HCT116 (cell line): ENCODE measurements around the gene RWDD1. TPM values are rescaled to one million over a fixed set of nuclear protein-coding genes. Genes with fewer than 3 reads are reported as not detected.

Source experiments
- ATAC-seq: fragments of 200-7000 bp; cut with Tn5 transposase; 2 replicates; pipeline ENCODE4 v1.9.1; 2020; ENCODE audit warnings: mild to moderate bottlenecking, moderate library complexity
- BruUV-seq: library from RNA; stranded (reverse); fragments of 400-500 nt; replicated peaks from 2 replicates; lab custom pipeline; 2021; lab: Mats Ljungman, UMichigan
- CTCF ChIA-PET: fragments of 300-600 bp; sonication (Branson Sonifier 250); formaldehyde crosslinking; loops from one replicate; lab custom pipeline; 2021; ENCODE audit warnings: antibody characterized with exemption; lab: Charles Lee
- POLR2A ChIA-PET: fragments of 300-600, 350-600 bp; sonication (Branson Sonifier 250); formaldehyde crosslinking; loops from one replicate; lab custom pipeline; 2021; ENCODE audit warnings: antibody characterized with exemption; lab: Charles Lee
- RAD21 ChIA-PET, 2 experiments: fragments of 300-600 bp; sonication (Branson Sonifier 250); formaldehyde crosslinking; loops; one replicate each; lab custom pipeline; 2023; ENCODE audit warnings: low total read pairs in 2 of 2; ENCODE audit not compliant: uncharacterized antibody in 2 of 2, unreplicated experiment in 2 of 2, low non-redundant PET in 1 of 2; lab: Charles Lee
- DNase-seq: peaks from one replicate; pipeline ENCODE4 v3.0.0-alpha.2; 2010; ENCODE audit warnings: low read depth, low spot score
- H2AFZ ChIP-seq: fragments of 200-600 bp; shearing (Covaris generic), sonication (generic); 2 replicates; pipeline ENCODE4 v1.6.1; 2017; ENCODE audit warnings: low read depth, mixed run types, mixed read lengths, antibody characterized with exemption, low read length; ENCODE audit not compliant: poor library complexity, severe bottlenecking
- H3K27ac ChIP-seq: 2 replicates; pipeline ENCODE4 v1.5.1; 2012; ENCODE audit warnings: low read depth, low read length
- H3K27me3 ChIP-seq: fragments of 200-600 bp; sonication (generic); 2 replicates; pipeline ENCODE4 v1.6.1; 2016; ENCODE audit warnings: mixed run types, low read length, mixed read lengths; ENCODE audit not compliant: insufficient read depth
- H3K36me3 ChIP-seq, 2 experiments: fragments of 200-500 bp in 1 of 2; fragments of 200-600 bp in 1 of 2; sonication (Bioruptor generic) in 1 of 2; sonication (generic) in 1 of 2; 2 replicates each; pipeline versions ENCODE4 v1.5.1 to v1.6.1; 2014 to 2016; ENCODE audit warnings: low read length in 2 of 2, inconsistent platforms in 1 of 2, mixed read lengths in 1 of 2, mixed run types in 1 of 2; ENCODE audit not compliant: insufficient read depth in 2 of 2, control insufficient read depth in 1 of 2
- H3K4me1 ChIP-seq, 2 experiments: fragments of 200-600 bp in 1 of 2; sonication (generic) in 1 of 2; 2 replicates each; pipeline versions ENCODE4 v1.5.1 to v1.6.1; 2012 to 2017; ENCODE audit warnings: low read length in 2 of 2, inconsistent platforms in 1 of 2, mild to moderate bottlenecking in 1 of 2, mixed read lengths in 1 of 2, mixed run types in 1 of 2, moderate library complexity in 1 of 2; ENCODE audit not compliant: insufficient read depth in 2 of 2, control insufficient read depth in 1 of 2
- H3K4me2 ChIP-seq: fragments of 200-600 bp; sonication (generic); 2 replicates; pipeline ENCODE4 v1.6.1; 2017; ENCODE audit warnings: mixed run types, low read length, mixed read lengths
- H3K4me3 ChIP-seq, 2 experiments: fragments of 200-600 bp in 1 of 2; sonication (generic) in 1 of 2; replicated peaks in 1 of 2; 2 replicates each; pipeline ENCODE4 v1.5.1; 2011 to 2016; ENCODE audit warnings: low read length in 2 of 2, control low read depth in 1 of 2, low read depth in 1 of 2, mild to moderate bottlenecking in 1 of 2, mixed read lengths in 1 of 2, mixed run types in 1 of 2
- H3K79me2 ChIP-seq: fragments of 200-600 bp; sonication (generic); 2 replicates; pipeline ENCODE4 v1.6.1; 2017; ENCODE audit warnings: mild to moderate bottlenecking, mixed run types, low read length, moderate library complexity, mixed read lengths; ENCODE audit not compliant: insufficient read depth
- H3K9ac ChIP-seq: fragments of 200-600 bp; sonication (generic); 2 replicates; pipeline ENCODE4 v1.6.1; 2016; ENCODE audit warnings: low read length, mixed read lengths
- H3K9me2 ChIP-seq: fragments of 200-600 bp; sonication (generic), shearing (Covaris generic); 2 replicates; pipeline ENCODE4 v1.6.1; 2017; ENCODE audit warnings: mixed run types, mild to moderate bottlenecking, moderate library complexity; ENCODE audit not compliant: insufficient read depth
- H3K9me3 ChIP-seq, 2 experiments: fragments of 200-500 bp in 1 of 2; fragments of 200-600 bp in 1 of 2; sonication (Bioruptor generic) in 1 of 2; sonication (generic) in 1 of 2; 2 replicates each; pipeline ENCODE4 v1.6.1; 2014 to 2017; ENCODE audit warnings: low read length in 2 of 2, mixed read lengths in 2 of 2, inconsistent platforms in 1 of 2, low read depth in 1 of 2, mild to moderate bottlenecking in 1 of 2, mixed run types in 1 of 2, moderate library complexity in 1 of 2; ENCODE audit not compliant: control insufficient read depth in 1 of 2, insufficient read depth in 1 of 2
- H4K20me1 ChIP-seq: fragments of 200-600 bp; sonication (generic), shearing (Covaris generic); 2 replicates; pipeline ENCODE4 v1.6.1; 2017; ENCODE audit warnings: mixed run types, mild to moderate bottlenecking, moderate library complexity; ENCODE audit not compliant: insufficient read depth
- EZH2 ChIP-seq: fragments of 200-600 bp; sonication (generic); IDR thresholded peaks from 2 replicates; pipeline ENCODE4 v1.6.1; 2017; ENCODE audit warnings: antibody characterized with exemption, mixed run types
- ZFX ChIP-seq: fragments of 450-650 bp; IDR thresholded peaks from 2 replicates; pipeline ENCODE4 v1.6.1; 2017
- ZNF274 ChIP-seq: fragments of 200-500 bp; sonication (Bioruptor generic); IDR thresholded peaks from 2 replicates; pipeline ENCODE4 v1.6.1; 2014; ENCODE audit warnings: mild to moderate bottlenecking, low read depth, low read length, inconsistent platforms
- intact Hi-C: fragments of 100-400 bp; cut with micrococcal nuclease; formaldehyde crosslinking; loops from 2 replicates; pipeline ENCODE4 v1.10.0; 2022
- total RNA-seq: library from RNA; stranded (reverse); gene quantifications from one replicate; pipeline ENCODE4 v1.2.1, GENCODE V29; 2021; ENCODE audit not compliant: unreplicated experiment
- TF ChIP-seq, protein P1 (sequence below), 3 experiments: fragments of 200-600 bp in 1 of 3; sonication (generic) in 1 of 3; IDR thresholded peaks in 2 of 3; conservative IDR thresholded peaks in 1 of 3; 2 replicates each; pipeline ENCODE4 v1.5.1; 2012 to 2017; ENCODE audit warnings: low read depth in 2 of 3, low read length in 2 of 3, antibody characterized with exemption in 1 of 3, borderline replicate concordance in 1 of 3, control low read depth in 1 of 3, mild to moderate bottlenecking in 1 of 3, mixed read lengths in 1 of 3, mixed run types in 1 of 3, moderate library complexity in 1 of 3; ENCODE audit not compliant: insufficient read depth in 1 of 3
- TF ChIP-seq, protein P2 (sequence below): IDR thresholded peaks from 2 replicates; pipeline ENCODE4 v1.6.1; 2011; ENCODE audit warnings: mild to moderate bottlenecking, low read length, moderate library complexity; ENCODE audit not compliant: insufficient replicate concordance; ENCODE audit errors: extremely low read depth

Gene RWDD1
- total RNA-seq, 1 experiment from 2014 or later, result 24.4 TPM

DNA sequence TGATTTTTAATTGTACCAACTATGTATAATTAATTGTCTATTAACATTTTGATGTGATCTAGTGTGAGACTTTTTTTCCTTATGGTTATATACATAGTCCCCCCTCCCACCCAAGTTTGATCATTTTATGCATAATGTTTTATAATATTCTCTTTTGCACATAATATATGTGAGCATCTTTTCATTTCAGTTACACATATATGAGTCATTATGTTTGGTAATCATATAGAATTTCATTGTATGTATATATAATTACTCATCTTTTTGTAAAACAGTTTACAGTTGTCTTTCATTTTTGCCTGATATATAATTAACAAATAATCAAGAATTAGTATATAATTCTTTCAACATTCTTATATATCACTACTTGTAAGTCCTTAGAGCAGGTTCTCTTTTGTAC is 15.0 kb downstream of the RWDD1 start (continued):
- TF ChIP-seq, protein P1, sequence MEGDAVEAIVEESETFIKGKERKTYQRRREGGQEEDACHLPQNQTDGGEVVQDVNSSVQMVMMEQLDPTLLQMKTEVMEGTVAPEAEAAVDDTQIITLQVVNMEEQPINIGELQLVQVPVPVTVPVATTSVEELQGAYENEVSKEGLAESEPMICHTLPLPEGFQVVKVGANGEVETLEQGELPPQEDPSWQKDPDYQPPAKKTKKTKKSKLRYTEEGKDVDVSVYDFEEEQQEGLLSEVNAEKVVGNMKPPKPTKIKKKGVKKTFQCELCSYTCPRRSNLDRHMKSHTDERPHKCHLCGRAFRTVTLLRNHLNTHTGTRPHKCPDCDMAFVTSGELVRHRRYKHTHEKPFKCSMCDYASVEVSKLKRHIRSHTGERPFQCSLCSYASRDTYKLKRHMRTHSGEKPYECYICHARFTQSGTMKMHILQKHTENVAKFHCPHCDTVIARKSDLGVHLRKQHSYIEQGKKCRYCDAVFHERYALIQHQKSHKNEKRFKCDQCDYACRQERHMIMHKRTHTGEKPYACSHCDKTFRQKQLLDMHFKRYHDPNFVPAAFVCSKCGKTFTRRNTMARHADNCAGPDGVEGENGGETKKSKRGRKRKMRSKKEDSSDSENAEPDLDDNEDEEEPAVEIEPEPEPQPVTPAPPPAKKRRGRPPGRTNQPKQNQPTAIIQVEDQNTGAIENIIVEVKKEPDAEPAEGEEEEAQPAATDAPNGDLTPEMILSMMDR (IDR thresholded peaks at IDR 0.05 in 2 of 3, conservative IDR thresholded peaks at IDR 0.05 in 1 of 3; ENCODE audit: borderline replicate concordance in 1 of 3, insufficient read depth in 1 of 3, low read depth in 2 of 3, low read length in 2 of 3), result no peak
- TF ChIP-seq EZH2, result no peak
- no peak for TF ChIP-seq ZNF274
- TF ChIP-seq, protein P2, sequence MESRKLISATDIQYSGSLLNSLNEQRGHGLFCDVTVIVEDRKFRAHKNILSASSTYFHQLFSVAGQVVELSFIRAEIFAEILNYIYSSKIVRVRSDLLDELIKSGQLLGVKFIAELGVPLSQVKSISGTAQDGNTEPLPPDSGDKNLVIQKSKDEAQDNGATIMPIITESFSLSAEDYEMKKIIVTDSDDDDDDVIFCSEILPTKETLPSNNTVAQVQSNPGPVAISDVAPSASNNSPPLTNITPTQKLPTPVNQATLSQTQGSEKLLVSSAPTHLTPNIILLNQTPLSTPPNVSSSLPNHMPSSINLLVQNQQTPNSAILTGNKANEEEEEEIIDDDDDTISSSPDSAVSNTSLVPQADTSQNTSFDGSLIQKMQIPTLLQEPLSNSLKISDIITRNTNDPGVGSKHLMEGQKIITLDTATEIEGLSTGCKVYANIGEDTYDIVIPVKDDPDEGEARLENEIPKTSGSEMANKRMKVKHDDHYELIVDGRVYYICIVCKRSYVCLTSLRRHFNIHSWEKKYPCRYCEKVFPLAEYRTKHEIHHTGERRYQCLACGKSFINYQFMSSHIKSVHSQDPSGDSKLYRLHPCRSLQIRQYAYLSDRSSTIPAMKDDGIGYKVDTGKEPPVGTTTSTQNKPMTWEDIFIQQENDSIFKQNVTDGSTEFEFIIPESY, result no peak
- no peak for TF ChIP-seq ZFX
- TF ChIP-seq, all 23 proteins: peak for 0

DNA sequence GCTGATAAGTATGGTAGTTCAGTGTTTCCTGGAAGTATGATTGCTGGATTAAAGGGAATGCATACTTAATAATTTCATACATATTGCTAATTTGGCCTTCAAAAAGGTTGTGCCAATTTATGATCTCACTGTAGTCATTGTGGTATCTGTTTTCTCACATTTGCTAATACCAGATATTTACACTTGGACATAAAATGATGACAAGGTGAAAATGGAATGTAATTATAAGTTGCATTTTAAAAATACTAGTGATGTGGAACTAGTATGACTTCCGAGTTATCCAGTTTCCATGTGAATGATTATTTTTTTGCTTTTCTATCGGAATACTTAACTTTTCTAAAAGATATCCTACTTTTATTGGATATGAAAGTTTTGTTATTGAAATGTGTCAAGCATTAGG is 15.4 kb downstream of the RWDD1 start:
- no peaks in the 10 kb centered on the region for H4K20me1 ChIP-seq
- no peak overlapping the region for H2AFZ ChIP-seq
- peaks cover 10 to 14% of the 10 kb centered on the region in 2 experiments for H3K36me3 ChIP-seq
- TF ChIP-seq, protein P1 (IDR thresholded peaks at IDR 0.05 in 2 of 3, conservative IDR thresholded peaks at IDR 0.05 in 1 of 3; ENCODE audit: borderline replicate concordance in 1 of 3, insufficient read depth in 1 of 3, low read depth in 2 of 3, low read length in 2 of 3), result no peak
- no peak overlapping the region for H3K9ac ChIP-seq
- no peak overlapping the region for H3K4me2 ChIP-seq
- no TSS peak for BruUV-seq
- intact Hi-C loops, result no loop called here
- ATAC-seq, result no peak
- no peak overlapping the region for H3K4me3 ChIP-seq
- POLR2A ChIA-PET, result no interaction called here
- DNase-seq, result no peak
- CTCF ChIA-PET, result no interaction called here
- H3K79me2 ChIP-seq, result peaks cover 4% of the 10 kb centered on the region; the same call in 1 of the 2 replicates
- no peaks in the 10 kb centered on the region for H3K27me3 ChIP-seq
- RAD21 ChIA-PET, result no interaction called here
- no peaks in the 10 kb centered on the region for H3K9me3 ChIP-seq
- no peaks in the 10 kb centered on the region for H3K9me2 ChIP-seq
- H3K27ac ChIP-seq, result no peak overlapping the region
- H3K4me1 ChIP-seq, result no peaks in the 10 kb centered on the region
